GM23338 (cell line): Measurements from ENCODE around the gene TBC1D14. TPM values are rescaled to one million over a fixed set of nuclear protein-coding genes. Genes with fewer than 3 reads are reported as not detected.

Source experiments
- ATAC-seq: fragments of 200-7000 bp; cut with Tn5 transposase; 3 replicates; pipeline ENCODE4 v1.9.1; 2020
- DNase-seq: peaks from one replicate; pipeline ENCODE4 v3.0.0-alpha.2; 2015; ENCODE audit warnings: low spot score
- H2AFZ ChIP-seq: fragments of 200-600 bp; sonication (generic); 2 replicates; pipeline ENCODE4 v1.8.0; 2016; ENCODE audit warnings: antibody characterized with exemption, mild to moderate bottlenecking, moderate library complexity
- H3F3A ChIP-seq: fragments of 200-600 bp; sonication (generic); replicated peaks from 2 replicates; pipeline ENCODE4 v1.8.0; 2017; ENCODE audit warnings: antibody characterized with exemption, mixed run types, low read depth
- H3K27ac ChIP-seq: fragments of 200-600 bp; sonication (generic); 2 replicates; pipeline ENCODE4 v1.6.1; 2016; ENCODE audit warnings: low read depth
- H3K27me3 ChIP-seq: fragments of 200-600 bp; sonication (generic); 2 replicates; pipeline ENCODE4 v1.8.0; 2016; ENCODE audit warnings: mild to moderate bottlenecking, mixed run types, moderate library complexity; ENCODE audit not compliant: insufficient read depth
- H3K36me3 ChIP-seq: fragments of 200-600 bp; sonication (generic); 2 replicates; pipeline ENCODE4 v1.8.0; 2016; ENCODE audit warnings: mild to moderate bottlenecking; ENCODE audit not compliant: insufficient read depth
- H3K4me1 ChIP-seq: fragments of 200-600 bp; sonication (generic); 2 replicates; pipeline ENCODE4 v1.8.0; 2016; ENCODE audit warnings: mild to moderate bottlenecking, moderate library complexity; ENCODE audit not compliant: insufficient read depth
- H3K4me2 ChIP-seq: fragments of 200-600 bp; sonication (generic); 2 replicates; pipeline ENCODE4 v1.7.1; 2017; ENCODE audit warnings: mixed run types
- H3K4me3 ChIP-seq: fragments of 200-600 bp; sonication (generic); 2 replicates; pipeline ENCODE4 v1.6.1; 2016; ENCODE audit warnings: mixed run types
- H3K79me2 ChIP-seq: fragments of 200-600 bp; sonication (generic); replicated peaks from 2 replicates; pipeline ENCODE4 v1.8.0; 2017; ENCODE audit warnings: mild to moderate bottlenecking; ENCODE audit not compliant: insufficient read depth
- H3K9me2 ChIP-seq: fragments of 200-600 bp; sonication (generic); 2 replicates; pipeline ENCODE4 v1.8.0; 2017; ENCODE audit not compliant: insufficient read depth
- H4K20me1 ChIP-seq: fragments of 200-600 bp; sonication (generic); replicated peaks from 2 replicates; pipeline ENCODE4 v1.8.0; 2017; ENCODE audit warnings: mild to moderate bottlenecking; ENCODE audit not compliant: insufficient read depth
- H3K27ac Mint-ChIP-seq: 2 replicates; pipeline ENCODE4 v1.8.0; 2020; ENCODE audit warnings: inconsistent platforms, mild to moderate bottlenecking, moderate library complexity, mixed read lengths
- H3K27me3 Mint-ChIP-seq: 3 replicates; pipeline ENCODE4 v1.8.0; 2022; ENCODE audit warnings: low read depth, mild to moderate bottlenecking, moderate library complexity, mixed read lengths, inconsistent platforms; ENCODE audit not compliant: insufficient read depth, poor library complexity
- H3K36me3 Mint-ChIP-seq: 3 replicates; pipeline ENCODE4 v1.8.0; 2021; ENCODE audit warnings: low read depth, mild to moderate bottlenecking, inconsistent platforms, moderate library complexity, mixed read lengths
- H3K4me1 Mint-ChIP-seq: 3 replicates; pipeline ENCODE4 v1.8.0; 2020; ENCODE audit warnings: mild to moderate bottlenecking, inconsistent platforms, mixed read lengths
- H3K4me3 Mint-ChIP-seq: 3 replicates; pipeline ENCODE4 v1.8.0; 2021; ENCODE audit warnings: moderate library complexity, mild to moderate bottlenecking, inconsistent platforms, mixed read lengths
- H3K9me3 Mint-ChIP-seq: 3 replicates; pipeline ENCODE4 v1.8.0; 2020; ENCODE audit warnings: moderate library complexity, mild to moderate bottlenecking, inconsistent platforms, mixed read lengths
- CREB1 ChIP-seq: fragments of 250-450 bp; sonication (Bioruptor Pico); IDR thresholded peaks from 2 replicates; pipeline ENCODE4 v1.5.0; 2020; ENCODE audit warnings: low read depth, mild to moderate bottlenecking, moderate library complexity
- EZH2 ChIP-seq: fragments of 200-600 bp; sonication (generic); IDR thresholded peaks from one replicate; pipeline ENCODE4 v1.8.0; 2017; ENCODE audit warnings: antibody characterized with exemption, mild to moderate bottlenecking, low read depth; ENCODE audit not compliant: unreplicated experiment
- EZH2phosphoT487 ChIP-seq: fragments of 200-600 bp; sonication (generic); IDR thresholded peaks from one replicate; pipeline ENCODE4 v1.8.1; 2018; ENCODE audit warnings: antibody characterized with exemption; ENCODE audit not compliant: unreplicated experiment
- NANOG ChIP-seq: IDR thresholded peaks from 2 replicates; pipeline ENCODE4 v1.6.1; 2016; ENCODE audit warnings: antibody characterized with exemption, borderline replicate concordance
- POLR2AphosphoS5 ChIP-seq: IDR thresholded peaks from 2 replicates; pipeline ENCODE4 v1.6.1; 2016; ENCODE audit warnings: antibody characterized with exemption, low read depth
- STAT1 ChIP-seq: IDR thresholded peaks from one replicate; pipeline ENCODE4 v1.6.1; 2016; ENCODE audit warnings: antibody characterized with exemption; ENCODE audit not compliant: unreplicated experiment
- ZNF114 ChIP-seq: fragments of 250-450 bp; sonication (Bioruptor Pico); IDR thresholded peaks from 2 replicates; pipeline ENCODE4 v1.5.0; 2020; ENCODE audit warnings: mild to moderate bottlenecking, moderate library complexity
- polyA plus RNA-seq: library from polyadenylated mRNA; unstranded; fragments of >200 nt; fragmentation: Nextera tagmentation; extraction: Ambion mirVana; gene quantifications from 2 replicates; pipeline ENCODE4 v1.2.1, GENCODE V29; 2016
- total RNA-seq: library from RNA; depleted of rRNA; stranded (reverse); fragments of >200 nt; shearing (Covaris generic); gene quantifications from 2 replicates; pipeline ENCODE4 v1.2.3, GENCODE V29; 2014
- TF ChIP-seq, protein P1 (sequence below): fragments of 250-450 bp; sonication (Bioruptor Pico); IDR thresholded peaks from 2 replicates; pipeline ENCODE4 v1.5.0; 2020; ENCODE audit warnings: mild to moderate bottlenecking, moderate library complexity
- TF ChIP-seq, protein P2 (sequence below), 2 experiments: fragments of 200-600 bp in 1 of 2; sonication (generic) in 1 of 2; conservative IDR thresholded peaks; 2 replicates each; pipeline versions ENCODE4 v1.5.1 to v1.6.1; 2016 to 2017; ENCODE audit warnings: antibody characterized with exemption in 2 of 2, low read depth in 2 of 2, mild to moderate bottlenecking in 2 of 2, moderate library complexity in 1 of 2
- TF ChIP-seq, protein P3 (sequence below): IDR thresholded peaks from 2 replicates; pipeline ENCODE4 v1.6.1; 2016; ENCODE audit warnings: antibody characterized with exemption

TBC1D14 gene
- total and polyA plus RNA-seq, 2 experiments from 2014 or later = 18.2 to 59.7 TPM

GRCh38 chr4:6963139-6963611 lies 53.5 kb downstream of the TBC1D14 start (continued):
- TF ChIP-seq, protein P1, sequence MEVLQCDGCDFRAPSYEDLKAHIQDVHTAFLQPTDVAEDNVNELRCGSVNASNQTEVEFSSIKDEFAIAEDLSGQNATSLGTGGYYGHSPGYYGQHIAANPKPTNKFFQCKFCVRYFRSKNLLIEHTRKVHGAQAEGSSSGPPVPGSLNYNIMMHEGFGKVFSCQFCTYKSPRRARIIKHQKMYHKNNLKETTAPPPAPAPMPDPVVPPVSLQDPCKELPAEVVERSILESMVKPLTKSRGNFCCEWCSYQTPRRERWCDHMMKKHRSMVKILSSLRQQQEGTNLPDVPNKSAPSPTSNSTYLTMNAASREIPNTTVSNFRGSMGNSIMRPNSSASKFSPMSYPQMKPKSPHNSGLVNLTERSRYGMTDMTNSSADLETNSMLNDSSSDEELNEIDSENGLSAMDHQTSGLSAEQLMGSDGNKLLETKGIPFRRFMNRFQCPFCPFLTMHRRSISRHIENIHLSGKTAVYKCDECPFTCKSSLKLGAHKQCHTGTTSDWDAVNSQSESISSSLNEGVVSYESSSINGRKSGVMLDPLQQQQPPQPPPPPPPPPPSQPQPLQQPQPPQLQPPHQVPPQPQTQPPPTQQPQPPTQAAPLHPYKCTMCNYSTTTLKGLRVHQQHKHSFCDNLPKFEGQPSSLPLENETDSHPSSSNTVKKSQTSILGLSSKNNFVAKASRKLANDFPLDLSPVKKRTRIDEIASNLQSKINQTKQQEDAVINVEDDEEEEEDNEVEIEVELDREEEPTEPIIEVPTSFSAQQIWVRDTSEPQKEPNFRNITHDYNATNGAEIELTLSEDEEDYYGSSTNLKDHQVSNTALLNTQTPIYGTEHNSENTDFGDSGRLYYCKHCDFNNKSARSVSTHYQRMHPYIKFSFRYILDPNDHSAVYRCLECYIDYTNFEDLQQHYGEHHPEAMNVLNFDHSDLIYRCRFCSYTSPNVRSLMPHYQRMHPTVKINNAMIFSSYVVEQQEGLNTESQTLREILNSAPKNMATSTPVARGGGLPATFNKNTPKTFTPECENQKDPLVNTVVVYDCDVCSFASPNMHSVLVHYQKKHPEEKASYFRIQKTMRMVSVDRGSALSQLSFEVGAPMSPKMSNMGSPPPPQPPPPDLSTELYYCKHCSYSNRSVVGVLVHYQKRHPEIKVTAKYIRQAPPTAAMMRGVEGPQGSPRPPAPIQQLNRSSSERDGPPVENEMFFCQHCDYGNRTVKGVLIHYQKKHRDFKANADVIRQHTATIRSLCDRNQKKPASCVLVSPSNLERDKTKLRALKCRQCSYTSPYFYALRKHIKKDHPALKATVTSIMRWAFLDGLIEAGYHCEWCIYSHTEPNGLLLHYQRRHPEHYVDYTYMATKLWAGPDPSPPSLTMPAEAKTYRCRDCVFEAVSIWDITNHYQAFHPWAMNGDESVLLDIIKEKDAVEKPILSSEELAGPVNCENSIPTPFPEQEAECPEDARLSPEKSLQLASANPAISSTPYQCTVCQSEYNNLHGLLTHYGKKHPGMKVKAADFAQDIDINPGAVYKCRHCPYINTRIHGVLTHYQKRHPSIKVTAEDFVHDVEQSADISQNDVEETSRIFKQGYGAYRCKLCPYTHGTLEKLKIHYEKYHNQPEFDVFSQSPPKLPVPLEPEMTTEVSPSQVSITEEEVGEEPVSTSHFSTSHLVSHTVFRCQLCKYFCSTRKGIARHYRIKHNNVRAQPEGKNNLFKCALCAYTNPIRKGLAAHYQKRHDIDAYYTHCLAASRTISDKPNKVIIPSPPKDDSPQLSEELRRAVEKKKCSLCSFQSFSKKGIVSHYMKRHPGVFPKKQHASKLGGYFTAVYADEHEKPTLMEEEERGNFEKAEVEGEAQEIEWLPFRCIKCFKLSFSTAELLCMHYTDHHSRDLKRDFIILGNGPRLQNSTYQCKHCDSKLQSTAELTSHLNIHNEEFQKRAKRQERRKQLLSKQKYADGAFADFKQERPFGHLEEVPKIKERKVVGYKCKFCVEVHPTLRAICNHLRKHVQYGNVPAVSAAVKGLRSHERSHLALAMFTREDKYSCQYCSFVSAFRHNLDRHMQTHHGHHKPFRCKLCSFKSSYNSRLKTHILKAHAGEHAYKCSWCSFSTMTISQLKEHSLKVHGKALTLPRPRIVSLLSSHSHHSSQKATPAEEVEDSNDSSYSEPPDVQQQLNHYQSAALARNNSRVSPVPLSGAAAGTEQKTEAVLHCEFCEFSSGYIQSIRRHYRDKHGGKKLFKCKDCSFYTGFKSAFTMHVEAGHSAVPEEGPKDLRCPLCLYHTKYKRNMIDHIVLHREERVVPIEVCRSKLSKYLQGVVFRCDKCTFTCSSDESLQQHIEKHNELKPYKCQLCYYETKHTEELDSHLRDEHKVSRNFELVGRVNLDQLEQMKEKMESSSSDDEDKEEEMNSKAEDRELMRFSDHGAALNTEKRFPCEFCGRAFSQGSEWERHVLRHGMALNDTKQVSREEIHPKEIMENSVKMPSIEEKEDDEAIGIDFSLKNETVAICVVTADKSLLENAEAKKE (CRISPR knock-in tag) = no peak
- TF ChIP-seq POLR2AphosphoS5 = no peak
- TF ChIP-seq CREB1 (CRISPR knock-in tag) = no peak
- no peak for TF ChIP-seq ZNF114 (CRISPR knock-in tag)
- TF ChIP-seq, protein P2, sequence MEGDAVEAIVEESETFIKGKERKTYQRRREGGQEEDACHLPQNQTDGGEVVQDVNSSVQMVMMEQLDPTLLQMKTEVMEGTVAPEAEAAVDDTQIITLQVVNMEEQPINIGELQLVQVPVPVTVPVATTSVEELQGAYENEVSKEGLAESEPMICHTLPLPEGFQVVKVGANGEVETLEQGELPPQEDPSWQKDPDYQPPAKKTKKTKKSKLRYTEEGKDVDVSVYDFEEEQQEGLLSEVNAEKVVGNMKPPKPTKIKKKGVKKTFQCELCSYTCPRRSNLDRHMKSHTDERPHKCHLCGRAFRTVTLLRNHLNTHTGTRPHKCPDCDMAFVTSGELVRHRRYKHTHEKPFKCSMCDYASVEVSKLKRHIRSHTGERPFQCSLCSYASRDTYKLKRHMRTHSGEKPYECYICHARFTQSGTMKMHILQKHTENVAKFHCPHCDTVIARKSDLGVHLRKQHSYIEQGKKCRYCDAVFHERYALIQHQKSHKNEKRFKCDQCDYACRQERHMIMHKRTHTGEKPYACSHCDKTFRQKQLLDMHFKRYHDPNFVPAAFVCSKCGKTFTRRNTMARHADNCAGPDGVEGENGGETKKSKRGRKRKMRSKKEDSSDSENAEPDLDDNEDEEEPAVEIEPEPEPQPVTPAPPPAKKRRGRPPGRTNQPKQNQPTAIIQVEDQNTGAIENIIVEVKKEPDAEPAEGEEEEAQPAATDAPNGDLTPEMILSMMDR (conservative IDR thresholded peaks at IDR 0.05; ENCODE audit: low read depth in 2 of 2) = no peak
- no peak for TF ChIP-seq NANOG
- no peak for TF ChIP-seq STAT1
- TF ChIP-seq EZH2 = no peak

DNA sequence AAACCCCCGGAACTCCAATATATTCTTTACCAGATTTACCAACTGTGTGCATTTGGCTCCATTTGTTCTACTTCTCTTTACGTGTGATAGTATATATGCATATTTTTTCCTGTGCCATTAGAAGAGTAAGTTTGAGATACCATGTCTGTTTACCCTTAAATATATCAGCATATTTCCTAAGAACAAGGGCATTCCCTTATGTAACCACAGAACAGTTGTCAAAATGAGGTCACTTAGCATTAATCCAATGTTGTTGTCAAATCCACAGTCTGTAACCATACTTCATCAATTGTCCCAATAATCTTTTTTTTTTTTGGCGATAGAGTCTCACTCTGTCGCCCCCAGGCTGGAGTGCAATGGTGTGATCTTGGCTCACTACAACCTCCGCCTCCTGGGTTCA lies 55.2 kb downstream of the TBC1D14 start:
- Histone ChIP-seq H3K79me2 (peaks cover 45% of the 10 kb centered on the region), H3F3A (no peaks in the 10 kb centered on the region), H2AFZ (no peak overlapping the region), H4K20me1 (no peaks in the 10 kb centered on the region), H3K4me3 (no peak overlapping the region), H3K9me2 (no peaks in the 10 kb centered on the region), H3K36me3 (no peaks in the 10 kb centered on the region), H3K4me1 (peaks cover 13% of the 10 kb centered on the region), H3K4me2 (no peak overlapping the region), H3K27ac (no peak overlapping the region), H3K27me3 (no peaks in the 10 kb centered on the region)
- DNase-seq = no peak
- H3K27ac Mint-ChIP-seq = no peak overlapping the region
- peaks cover 3% of the 10 kb centered on the region; the same call in 1 of the 3 replicates for H3K36me3 Mint-ChIP-seq
- peaks cover 33% of the 10 kb centered on the region for H3K4me1 Mint-ChIP-seq
- no peak overlapping the region for H3K4me3 Mint-ChIP-seq
- no peaks in the 10 kb centered on the region for H3K9me3 Mint-ChIP-seq
- peaks cover 10% of the 10 kb centered on the region for H3K27me3 Mint-ChIP-seq
- ATAC-seq = no peak
- TF ChIP-seq, protein P3, sequence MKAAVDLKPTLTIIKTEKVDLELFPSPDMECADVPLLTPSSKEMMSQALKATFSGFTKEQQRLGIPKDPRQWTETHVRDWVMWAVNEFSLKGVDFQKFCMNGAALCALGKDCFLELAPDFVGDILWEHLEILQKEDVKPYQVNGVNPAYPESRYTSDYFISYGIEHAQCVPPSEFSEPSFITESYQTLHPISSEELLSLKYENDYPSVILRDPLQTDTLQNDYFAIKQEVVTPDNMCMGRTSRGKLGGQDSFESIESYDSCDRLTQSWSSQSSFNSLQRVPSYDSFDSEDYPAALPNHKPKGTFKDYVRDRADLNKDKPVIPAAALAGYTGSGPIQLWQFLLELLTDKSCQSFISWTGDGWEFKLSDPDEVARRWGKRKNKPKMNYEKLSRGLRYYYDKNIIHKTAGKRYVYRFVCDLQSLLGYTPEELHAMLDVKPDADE = no peak
- TF ChIP-seq NANOG (no peak), EZH2phosphoT487 (no peak), POLR2AphosphoS5 (no peak), EZH2 (no peak), ZNF114 (CRISPR knock-in tag) (no peak)
